GM19452 (cell line): ENCODE data around the gene ZBTB20.

Source experiments
- ATAC-seq: cut with Tn5 transposase; IDR thresholded peaks from one replicate; pipeline ENCODE4 v1.9.1; 2021; ENCODE audit not compliant: unreplicated experiment

Gene ZBTB20

GRCh38 chr3:114435386-114436115 lies 711.5 kb downstream of the ZBTB20 start:
- no peak for ATAC-seq

GRCh38 chr3:114432310-114432709 lies 714.8 kb downstream of the ZBTB20 start:
- ATAC-seq, result no peak

GRCh38 chr3:114428044-114428595 lies 719.0 kb downstream of the ZBTB20 start:
- ATAC-seq, result peak; percentile 95

- ATAC-seq, result no peak
Observed at GRCh38 chr3:114427285-114428043, 719.6 kb downstream of the ZBTB20 start.

DNA sequence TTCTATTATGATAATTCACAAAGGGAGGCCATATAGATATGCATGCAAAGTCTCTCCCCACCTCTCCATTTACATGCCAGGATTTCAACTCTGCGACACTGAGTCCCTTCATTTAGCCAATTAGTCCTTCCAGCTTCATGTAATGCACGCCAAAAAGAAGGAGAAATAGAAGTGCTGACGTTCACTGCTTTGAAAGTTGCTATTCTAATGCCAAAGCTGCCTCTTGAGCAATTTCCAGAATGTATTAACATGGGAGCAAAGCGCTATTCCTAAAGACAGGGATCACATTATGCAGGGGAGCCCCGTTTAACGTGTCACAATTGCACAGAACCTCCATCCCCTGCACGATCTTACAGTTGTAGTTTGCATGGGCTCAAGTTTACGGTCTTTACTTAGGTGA lies 722.8 kb downstream of the ZBTB20 start:
- ATAC-seq, result no peak

DNA sequence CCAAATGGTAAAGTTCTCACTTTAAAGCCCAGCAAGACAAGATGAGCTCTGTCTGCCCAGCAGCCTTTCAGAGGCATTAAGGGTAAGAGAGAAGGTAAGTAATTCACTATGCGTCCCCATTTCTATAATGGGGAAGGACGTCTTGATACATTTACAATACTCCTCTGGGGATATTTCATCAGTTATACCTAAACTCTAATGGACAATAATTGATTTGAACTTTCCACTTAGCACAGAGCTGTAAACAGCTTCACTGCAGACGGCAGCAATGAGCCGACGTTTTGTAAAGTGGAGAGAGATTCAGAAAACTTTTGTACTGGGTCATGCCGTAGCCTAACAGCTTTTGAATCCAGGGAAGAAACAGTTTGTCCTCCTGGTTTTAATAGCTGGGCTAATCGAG lies 725.9 kb downstream of the ZBTB20 start:
- no peak for ATAC-seq

- ATAC-seq, result no peak
Observed at GRCh38 chr3:114420072-114420471, 727.0 kb downstream of the ZBTB20 start.

DNA sequence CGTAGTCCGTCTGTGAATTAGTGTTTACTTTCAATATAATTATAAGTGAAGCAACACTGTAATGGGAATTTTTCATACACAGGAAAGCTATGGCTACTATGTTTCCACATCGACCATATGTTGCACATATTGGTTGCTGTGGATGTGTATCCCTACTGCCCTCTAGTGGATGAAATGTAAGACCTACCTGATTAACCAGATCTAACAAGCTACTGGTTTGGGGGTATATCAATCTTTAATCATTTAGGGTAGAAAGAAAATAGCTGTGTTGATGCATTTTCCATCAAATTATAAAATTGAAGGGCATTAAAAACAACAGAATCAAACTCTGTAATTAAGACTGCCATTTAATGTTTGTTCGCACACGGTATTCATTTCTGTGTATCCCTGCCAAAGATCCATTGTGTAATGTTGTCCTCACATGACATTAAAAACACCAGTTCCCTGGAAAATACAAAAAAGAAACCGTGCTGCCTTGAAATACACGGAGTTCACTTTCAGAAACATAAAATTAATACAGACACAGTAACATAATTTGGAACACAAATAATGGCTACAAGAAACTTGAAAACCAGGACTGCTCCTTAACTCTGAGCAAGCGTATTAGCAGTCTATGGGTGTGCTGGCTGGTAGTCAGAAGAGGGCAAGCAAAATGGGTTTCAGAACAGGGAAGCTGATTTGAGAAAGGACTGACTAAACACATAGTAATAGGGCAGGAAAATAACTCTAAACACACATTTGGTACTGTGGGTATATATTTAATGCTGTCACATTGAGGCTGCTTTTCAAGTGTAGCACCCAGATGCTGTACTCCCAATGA lies 728.2 kb downstream of the ZBTB20 start:
- peak; percentile 70 for ATAC-seq

GRCh38 chr3:114418107-114418506 lies 729.0 kb downstream of the ZBTB20 start:
- ATAC-seq, result peak; percentile 82

DNA sequence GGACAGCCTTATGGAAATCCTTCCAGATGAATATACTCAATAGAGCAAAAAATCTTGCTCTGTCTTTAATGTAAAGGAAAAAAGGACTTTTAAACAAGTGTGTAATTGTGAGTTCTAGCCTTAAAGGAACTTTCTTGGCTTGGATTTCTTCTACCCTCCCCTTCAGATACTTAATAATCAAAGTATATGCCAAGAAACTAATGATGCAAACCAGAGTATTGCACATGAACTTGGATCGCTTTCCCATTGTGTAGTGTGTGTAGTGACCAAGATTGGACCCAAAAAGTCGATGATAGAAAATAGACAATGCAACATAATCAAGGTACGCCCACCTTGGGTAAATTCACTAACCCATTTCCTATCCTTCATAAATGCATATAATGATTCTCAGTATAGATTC lies 729.4 kb downstream of the ZBTB20 start:
- peak; percentile 20 for ATAC-seq

DNA sequence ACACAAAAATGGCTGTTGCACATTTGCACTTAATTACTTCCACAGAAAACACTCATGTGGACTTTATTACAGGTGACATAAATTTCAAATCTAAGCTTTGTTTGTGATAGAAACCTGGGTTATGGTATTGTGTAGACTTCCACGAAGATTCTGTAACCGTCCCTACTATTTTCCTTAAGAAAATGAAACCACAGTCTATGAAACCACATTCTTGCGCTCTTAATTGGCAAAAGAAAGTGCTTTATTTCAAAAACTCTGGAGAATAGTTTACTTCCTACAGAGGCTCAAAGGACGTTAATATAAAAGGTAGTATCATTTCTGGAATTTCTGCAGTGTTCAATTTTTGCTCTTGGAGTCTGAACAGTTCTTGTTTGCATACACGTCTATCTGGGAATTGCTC lies 729.8 kb downstream of the ZBTB20 start:
- no peak for ATAC-seq

DNA sequence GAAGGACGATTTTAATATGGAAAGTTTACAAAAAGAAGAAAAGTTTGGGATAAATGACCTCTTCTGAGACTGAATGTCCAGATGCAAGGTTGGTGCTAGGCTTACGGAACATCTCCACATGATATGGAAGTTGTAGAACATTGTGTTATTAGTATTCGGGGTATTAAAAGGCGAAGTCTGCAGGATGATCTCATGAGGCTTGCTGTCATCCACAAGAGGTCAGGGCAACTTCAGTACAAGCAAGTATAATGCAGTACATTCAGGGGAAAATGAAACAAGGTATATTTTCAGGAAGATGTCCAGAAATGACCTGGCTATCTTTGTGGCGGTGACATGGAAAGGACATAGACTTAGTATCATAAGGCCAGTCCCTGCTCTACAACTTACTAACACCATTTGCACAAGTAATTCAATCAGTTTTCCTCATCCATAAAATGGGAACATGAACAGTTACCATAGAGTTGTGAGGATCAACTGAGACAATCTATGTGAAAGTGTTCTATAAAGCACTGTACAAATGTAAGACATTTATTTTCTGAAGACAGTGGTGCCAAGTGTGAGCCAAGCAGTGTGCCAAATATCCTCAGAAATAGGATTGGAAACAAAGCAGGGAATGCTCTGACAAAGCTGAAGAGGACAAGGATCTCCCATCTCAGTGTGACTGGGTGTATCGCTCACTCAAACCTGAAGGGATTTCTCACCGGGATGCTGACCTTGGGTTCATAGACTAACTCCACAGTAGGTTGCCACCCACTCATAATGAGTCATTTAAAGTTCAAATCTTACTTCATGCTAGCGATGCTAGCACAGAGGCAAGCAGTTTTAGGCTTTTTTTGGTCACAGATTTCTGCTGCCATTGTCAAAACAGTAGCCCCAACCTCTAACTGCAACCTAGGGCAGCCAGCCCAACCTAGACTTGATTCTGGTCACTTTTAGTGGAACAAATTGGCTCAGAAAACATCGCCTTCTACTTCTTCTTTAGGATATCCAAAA lies 735.0 kb downstream of the ZBTB20 start:
- no peak for ATAC-seq

GRCh38 chr3:114411190-114411668 lies 735.9 kb downstream of the ZBTB20 start:
- no peak for ATAC-seq

DNA sequence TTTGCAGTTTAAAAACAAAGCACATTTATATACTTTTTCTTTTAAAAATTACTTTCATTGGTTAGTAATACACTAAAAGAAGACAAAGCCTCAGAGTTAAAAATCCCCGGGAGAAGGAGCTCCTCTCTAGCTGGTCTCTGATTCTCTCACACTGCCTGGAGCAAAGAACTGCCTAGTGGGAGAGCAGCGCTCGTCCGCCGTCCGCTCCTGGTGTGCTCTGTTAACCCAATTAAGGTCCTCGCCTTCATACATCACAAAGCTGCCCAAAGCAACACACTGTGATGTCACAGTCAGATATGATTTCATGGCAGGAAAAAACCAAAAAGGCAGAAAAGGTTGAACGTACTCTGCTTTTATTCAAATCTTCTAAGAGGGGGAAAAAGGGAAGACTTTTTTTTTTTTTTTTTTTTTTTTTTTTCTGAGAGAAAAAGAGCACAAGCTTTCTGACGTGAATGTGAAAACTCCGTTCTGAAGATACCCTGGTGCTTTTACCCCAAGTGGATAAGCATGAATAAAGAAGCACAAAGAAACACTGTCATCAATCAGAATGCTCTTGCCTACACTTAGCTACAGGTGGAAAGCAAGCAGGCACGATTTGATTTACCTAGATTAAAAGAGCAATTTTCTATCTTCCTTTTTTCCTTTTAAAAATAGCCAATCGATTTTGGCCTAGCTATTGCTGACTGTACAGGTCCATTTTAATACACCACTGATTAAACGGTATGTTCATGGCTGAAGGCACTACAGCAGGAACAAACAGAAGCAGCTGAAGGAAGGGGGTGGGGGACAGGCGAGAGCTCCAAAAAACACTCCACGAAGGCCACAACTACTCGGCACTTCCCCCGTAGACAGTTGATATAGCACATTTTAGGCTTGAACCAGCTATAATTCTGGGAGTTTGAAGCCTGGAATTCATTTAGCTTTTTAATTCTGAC lies 738.1 kb downstream of the ZBTB20 start:
- no peak for ATAC-seq

- no peak for ATAC-seq
Observed at GRCh38 chr3:114406922-114407321, 740.2 kb downstream of the ZBTB20 start.

DNA sequence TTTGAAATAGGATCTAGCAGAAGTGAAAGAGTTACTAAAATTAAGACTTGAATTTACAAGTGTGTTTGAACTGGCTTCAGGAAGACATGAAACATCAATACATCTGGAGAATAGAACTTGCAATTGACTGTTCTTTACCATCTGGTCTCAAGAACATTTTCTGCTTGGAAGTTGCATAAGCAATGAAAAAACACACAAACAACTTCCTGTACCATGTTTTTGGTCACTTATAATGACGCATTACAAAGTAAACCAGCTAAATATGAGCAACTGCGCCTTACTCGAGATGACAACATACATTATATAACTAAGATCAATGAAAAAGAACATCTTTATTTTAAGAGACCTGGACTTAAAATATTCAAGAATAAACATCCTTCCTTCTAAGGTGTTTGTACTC lies 740.8 kb downstream of the ZBTB20 start:
- ATAC-seq, result no peak

GRCh38 chr3:114405202-114405990 lies 741.7 kb downstream of the ZBTB20 start:
- ATAC-seq, result no peak

DNA sequence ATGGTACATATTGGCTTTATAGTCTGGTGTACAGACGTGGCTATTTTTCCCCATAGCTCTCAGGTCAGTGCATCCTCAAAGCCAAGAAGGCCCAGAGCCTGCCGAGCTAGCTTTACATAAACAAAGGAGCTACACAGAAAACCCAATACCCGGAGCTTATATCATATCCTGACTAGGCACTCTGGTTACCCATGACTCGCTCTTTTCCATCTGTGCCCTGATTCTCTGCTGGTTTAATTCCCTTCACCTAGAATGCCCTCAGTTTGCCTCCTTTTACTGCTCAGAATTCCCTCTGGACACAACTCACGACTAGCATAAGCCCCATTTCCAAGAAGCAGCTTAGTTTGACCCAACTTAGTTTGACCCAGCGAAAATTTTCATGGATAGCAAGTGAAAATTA lies 742.5 kb downstream of the ZBTB20 start:
- ATAC-seq, result no peak
